OCI-LY1 (cell line): ENCODE results near the gene MED25.

Source experiments
- EZH2 ChIP-seq: fragments of 200-600 bp; sonication (generic), shearing (Covaris generic); IDR thresholded peaks from 2 replicates; pipeline ENCODE4 v1.8.0; 2017; ENCODE audit warnings: borderline replicate concordance, mixed run types, mild to moderate bottlenecking, antibody characterized with exemption, low read length, moderate library complexity, mixed read lengths
- TF ChIP-seq, protein P1 (sequence below): fragments of 200-600 bp; sonication (generic), shearing (Covaris generic); IDR thresholded peaks from 2 replicates; pipeline ENCODE4 v1.5.1; 2017; ENCODE audit warnings: mild to moderate bottlenecking, antibody characterized with exemption, low read length, moderate library complexity, mixed read lengths

DNA sequence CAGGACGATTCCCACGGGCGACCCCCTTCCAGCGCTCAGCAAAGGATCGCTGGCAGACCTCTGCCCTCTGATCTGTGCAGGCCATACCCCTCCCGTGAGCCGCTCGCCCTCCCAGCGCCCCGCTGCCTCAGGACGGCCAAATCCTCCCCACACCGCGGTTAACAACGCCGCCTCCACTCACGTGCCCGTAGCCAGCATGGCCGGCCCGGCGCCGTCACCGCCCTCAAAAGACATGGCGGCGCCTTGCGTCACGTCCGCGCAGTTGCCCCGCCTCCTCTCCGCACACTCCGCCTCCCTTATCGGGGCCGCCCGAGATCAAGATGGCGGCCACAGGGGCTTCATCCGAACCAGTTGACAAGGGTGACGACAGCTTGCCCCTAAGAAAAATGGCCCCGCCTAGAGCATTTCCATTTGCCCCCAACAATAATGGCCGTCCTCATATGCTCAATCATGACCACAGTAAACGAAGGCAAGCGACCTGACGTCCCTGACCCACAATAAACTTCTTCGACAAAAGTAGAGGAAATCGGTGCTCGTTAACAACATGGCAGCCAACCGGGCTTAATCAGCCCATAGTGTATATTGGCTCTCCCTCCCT, 58.4 kb downstream of the MED25 start:
- no peak for TF ChIP-seq EZH2
- TF ChIP-seq, protein P1, sequence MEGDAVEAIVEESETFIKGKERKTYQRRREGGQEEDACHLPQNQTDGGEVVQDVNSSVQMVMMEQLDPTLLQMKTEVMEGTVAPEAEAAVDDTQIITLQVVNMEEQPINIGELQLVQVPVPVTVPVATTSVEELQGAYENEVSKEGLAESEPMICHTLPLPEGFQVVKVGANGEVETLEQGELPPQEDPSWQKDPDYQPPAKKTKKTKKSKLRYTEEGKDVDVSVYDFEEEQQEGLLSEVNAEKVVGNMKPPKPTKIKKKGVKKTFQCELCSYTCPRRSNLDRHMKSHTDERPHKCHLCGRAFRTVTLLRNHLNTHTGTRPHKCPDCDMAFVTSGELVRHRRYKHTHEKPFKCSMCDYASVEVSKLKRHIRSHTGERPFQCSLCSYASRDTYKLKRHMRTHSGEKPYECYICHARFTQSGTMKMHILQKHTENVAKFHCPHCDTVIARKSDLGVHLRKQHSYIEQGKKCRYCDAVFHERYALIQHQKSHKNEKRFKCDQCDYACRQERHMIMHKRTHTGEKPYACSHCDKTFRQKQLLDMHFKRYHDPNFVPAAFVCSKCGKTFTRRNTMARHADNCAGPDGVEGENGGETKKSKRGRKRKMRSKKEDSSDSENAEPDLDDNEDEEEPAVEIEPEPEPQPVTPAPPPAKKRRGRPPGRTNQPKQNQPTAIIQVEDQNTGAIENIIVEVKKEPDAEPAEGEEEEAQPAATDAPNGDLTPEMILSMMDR, result no peak
